Endodermal cell (in vitro differentiated cells): Measurements from ENCODE around the gene EGFL8. TPM values are rescaled to one million over a fixed set of nuclear protein-coding genes. Genes with fewer than 3 reads are reported as not detected.

Source experiments
- DNase-seq: peaks from one replicate; pipeline ENCODE4 v3.0.0-alpha.2; 2017
- H3K27ac ChIP-seq: 2 replicates; pipeline ENCODE4 v1.5.1; 2013; ENCODE audit warnings: mild to moderate bottlenecking, low read depth, low read length, moderate library complexity
- H3K27me3 ChIP-seq: 2 replicates; pipeline ENCODE4 v1.6.1; 2013; ENCODE audit warnings: mild to moderate bottlenecking, low read length, moderate library complexity; ENCODE audit not compliant: insufficient read depth, control insufficient read depth, poor library complexity, severe bottlenecking
- H3K36me3 ChIP-seq: 2 replicates; pipeline ENCODE4 v1.7.0; 2013; ENCODE audit warnings: mild to moderate bottlenecking, low read length, moderate library complexity; ENCODE audit not compliant: control insufficient read depth, insufficient read depth
- H3K4me1 ChIP-seq: one replicate; pipeline ENCODE4 v1.7.0; 2013; ENCODE audit warnings: low read length; ENCODE audit not compliant: control insufficient read depth, insufficient read depth
- H3K4me3 ChIP-seq: 2 replicates; pipeline ENCODE4 v1.5.1; 2013; ENCODE audit warnings: mild to moderate bottlenecking, low read length, moderate library complexity
- H3K9ac ChIP-seq: 2 replicates; pipeline ENCODE4 v1.6.1; 2013; ENCODE audit warnings: mild to moderate bottlenecking, low read length, moderate library complexity; ENCODE audit not compliant: poor library complexity, severe bottlenecking; ENCODE audit errors: extremely low read depth
- H3K9me3 ChIP-seq: 2 replicates; pipeline ENCODE4 v1.6.1; 2013; ENCODE audit warnings: mild to moderate bottlenecking, low read length, moderate library complexity; ENCODE audit not compliant: control insufficient read depth
- H3K27ac Mint-ChIP-seq: 2 replicates; pipeline ENCODE4 v1.8.0; 2020; ENCODE audit warnings: mixed read lengths
- H3K27me3 Mint-ChIP-seq: 2 replicates; pipeline ENCODE4 v1.8.0; 2021; ENCODE audit warnings: mild to moderate bottlenecking, mixed read lengths; ENCODE audit not compliant: insufficient read depth
- H3K36me3 Mint-ChIP-seq: 2 replicates; pipeline ENCODE4 v1.8.0; 2020; ENCODE audit warnings: low read depth, mixed read lengths
- H3K4me1 Mint-ChIP-seq: 2 replicates; pipeline ENCODE4 v1.8.0; 2020; ENCODE audit warnings: mixed read lengths
- H3K4me3 Mint-ChIP-seq: 2 replicates; pipeline ENCODE4 v1.8.0; 2020; ENCODE audit warnings: mild to moderate bottlenecking, moderate library complexity, mixed read lengths
- H3K9me3 Mint-ChIP-seq: 2 replicates; pipeline ENCODE4 v1.8.0; 2020; ENCODE audit warnings: mild to moderate bottlenecking, mixed read lengths
- CTCF ChIP-seq: fragments of 200-600 bp; sonication (generic); conservative IDR thresholded peaks from 2 replicates; pipeline ENCODE4 v1.5.0; 2021; ENCODE audit warnings: antibody characterized with exemption, mild to moderate bottlenecking
- WGBS, 2 experiments: methylation state at CpG; one replicate each; pipeline versions ENCODE4 v1.1.5 to v1.1.7; 2013; ENCODE audit warnings: missing lambda C conversion rate in 2 of 2, mixed read lengths in 1 of 2; ENCODE audit not compliant: insufficient coverage in 1 of 2, insufficient read length in 1 of 2; 5-methylcytosine and 5-hydroxymethylcytosine counted together
- total RNA-seq, 2 donors: library from RNA; stranded (reverse); fragmentation: NEBNext Ultra II Directional in 1 of 2; extraction: Animal tissue kit (Norgen Biotek cat#: 25700) in 1 of 2; gene quantifications; 2 replicates in 1 of 2; 3 replicates in 1 of 2; pipeline ENCODE4 v1.2.1, GENCODE V29; 2021

Gene EGFL8
- total RNA-seq, 2 donors from 2014 or later: 27.9 to 39.6 TPM

DNA sequence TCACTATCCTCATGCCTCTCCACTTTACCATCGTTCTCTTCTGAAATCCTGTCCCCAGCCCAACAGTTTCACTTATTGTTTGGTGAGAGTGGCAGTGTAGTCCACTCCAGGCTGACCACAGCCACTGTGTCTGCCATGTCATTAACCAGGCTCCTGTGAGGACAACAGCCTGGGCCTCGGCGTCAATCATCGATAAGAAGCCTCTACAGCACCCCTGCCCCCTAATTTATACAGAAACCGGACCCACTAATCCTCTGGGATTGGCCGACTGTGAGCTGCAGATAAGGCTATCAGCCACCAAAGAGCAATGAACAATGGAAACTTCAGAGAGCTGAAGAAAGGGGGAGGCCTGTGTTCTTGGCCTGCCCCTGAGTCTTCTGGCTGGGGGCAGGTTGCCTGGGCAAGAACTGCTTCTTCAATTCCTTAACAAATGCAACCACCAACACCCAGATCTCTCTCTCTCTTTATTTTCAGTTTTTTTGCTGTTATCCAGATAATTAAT is 3.4 kb downstream of the EGFL8 start:
- peaks cover 71% of the 10 kb centered on the region for H3K36me3 ChIP-seq

GRCh38 chr6:32168350-32168749 is 4.0 kb downstream of the EGFL8 start:
- Histone ChIP-seq H3K9ac (no peak overlapping the region), H3K9me3 (no peaks in the 10 kb centered on the region), H3K4me3 (peak overlapping the region; percentile 21), H3K36me3 (peaks cover 66% of the 10 kb centered on the region), H3K4me1 (peaks cover 26% of the 10 kb centered on the region), H3K27ac (peak overlapping the region; percentile 33), H3K27me3 (no peaks in the 10 kb centered on the region)
- Mint-ChIP-seq H3K9me3 (no peaks in the 10 kb centered on the region), H3K4me3 (peak overlapping the region; percentile 40), H3K27ac (peak overlapping the region; percentile 96), H3K36me3 (peaks cover 68% of the 10 kb centered on the region), H3K27me3 (no peaks in the 10 kb centered on the region), H3K4me1 (peaks cover 52% of the 10 kb centered on the region)
- DNase-seq: no peak
- WGBS, 2 experiments: 71 to 100% methylated on average over 1 to 2 of the region's 2 CpGs
- TF ChIP-seq CTCF: no peak

More for the DNA sequence above, 3.4 kb downstream of the EGFL8 start:
- no peaks in the 10 kb centered on the region for H3K9me3 ChIP-seq
- no peak overlapping the region for H3K9ac ChIP-seq
- Mint-ChIP-seq H3K27ac (peak overlapping the region; percentile 96), H3K4me3 (peak overlapping the region; percentile 40), H3K9me3 (no peaks in the 10 kb centered on the region), H3K36me3 (peaks cover 72% of the 10 kb centered on the region), H3K4me1 (peaks cover 48% of the 10 kb centered on the region), H3K27me3 (no peaks in the 10 kb centered on the region)
- peak; percentile 72 for DNase-seq
- H3K4me3 ChIP-seq: peak overlapping the region; percentile 21
- TF ChIP-seq CTCF: no peak
- peaks cover 26% of the 10 kb centered on the region for H3K4me1 ChIP-seq
- WGBS, 2 experiments: 63 to 80% methylated on average over 2 to 6 of the region's 6 CpGs
- H3K27me3 ChIP-seq: no peaks in the 10 kb centered on the region
- peak overlapping the region; percentile 50 for H3K27ac ChIP-seq

- H3K4me1 Mint-ChIP-seq: peaks cover 56% of the 10 kb centered on the region
- H3K27ac Mint-ChIP-seq: peak overlapping the region; percentile 96
- Histone ChIP-seq H3K27ac (no peak overlapping the region), H3K27me3 (no peaks in the 10 kb centered on the region), H3K4me3 (peak overlapping the region; percentile 21), H3K9me3 (no peaks in the 10 kb centered on the region), H3K36me3 (peaks cover 72% of the 10 kb centered on the region), H3K4me1 (peaks cover 26% of the 10 kb centered on the region), H3K9ac (no peak overlapping the region)
- peaks cover 70% of the 10 kb centered on the region for H3K36me3 Mint-ChIP-seq
- no peaks in the 10 kb centered on the region for H3K27me3 Mint-ChIP-seq
- peak overlapping the region; percentile 40 for H3K4me3 Mint-ChIP-seq
- H3K9me3 Mint-ChIP-seq: no peaks in the 10 kb centered on the region
- TF ChIP-seq CTCF: no peak
- no peak for DNase-seq
- WGBS, 2 experiments: 90 to 96% methylated on average over 7 to 11 of the region's 11 CpGs
Observed at GRCh38 chr6:32168807-32169591, 4.6 kb downstream of the EGFL8 start.
